Nephron progenitor cell (in vitro differentiated cells): ENCODE results near the gene TFDP2.
A peak's percentile ranks its signal among the peaks of the same experiment; 100 is the strongest.
"Not testable (repeated sequence)": the region's sequence is repeated elsewhere in the genome, so short reads cannot be mapped to it uniquely, and the experiment has no call there.

Source experiments
- DNase-seq: peaks from one replicate; pipeline ENCODE4 v3.0.0; 2021
- H3K27ac Mint-ChIP-seq: 2 replicates; pipeline ENCODE4 v1.8.0; 2021; ENCODE audit warnings: mild to moderate bottlenecking, moderate library complexity, mixed read lengths
- H3K27me3 Mint-ChIP-seq: 2 replicates; pipeline ENCODE4 v1.8.0; 2021; ENCODE audit warnings: mild to moderate bottlenecking, low read depth, mixed read lengths; ENCODE audit not compliant: poor library complexity
- H3K36me3 Mint-ChIP-seq: 2 replicates; pipeline ENCODE4 v1.8.0; 2021; ENCODE audit warnings: low read depth, mixed read lengths
- H3K4me1 Mint-ChIP-seq: 2 replicates; pipeline ENCODE4 v1.8.0; 2021; ENCODE audit warnings: mixed read lengths
- H3K4me3 Mint-ChIP-seq: 2 replicates; pipeline ENCODE4 v1.8.0; 2021; ENCODE audit warnings: mild to moderate bottlenecking, moderate library complexity, mixed read lengths
- H3K9me3 Mint-ChIP-seq: 2 replicates; pipeline ENCODE4 v1.8.0; 2021; ENCODE audit warnings: mild to moderate bottlenecking, moderate library complexity, mixed read lengths
- TF ChIP-seq, protein P1 (sequence below): fragments of 200-600 bp; sonication (generic); IDR thresholded peaks from 2 replicates; pipeline ENCODE4 v1.5.0; 2021; ENCODE audit warnings: antibody characterized with exemption

TFDP2 gene

DNA sequence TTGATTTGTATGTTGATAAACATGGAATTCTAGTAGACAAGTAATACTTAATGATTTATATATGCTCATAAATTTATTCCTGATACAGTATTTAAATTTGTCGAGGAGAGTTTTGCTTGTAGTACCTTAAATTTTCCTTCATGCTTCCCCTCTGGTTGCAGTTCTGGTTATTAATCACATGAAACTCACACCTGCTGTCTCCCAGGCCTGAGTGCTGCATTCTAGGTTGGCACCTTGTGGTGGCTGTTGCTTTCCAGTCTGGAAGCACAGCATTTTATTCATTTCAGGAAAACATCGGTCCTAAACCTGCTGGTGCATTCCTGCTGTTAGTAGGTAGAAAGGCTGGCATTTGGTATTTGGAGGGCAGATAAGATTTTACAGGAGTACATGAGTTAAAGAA, 228.0 kb downstream of the TFDP2 start:
- no peaks in the 10 kb centered on the region for H3K9me3 Mint-ChIP-seq
- H3K36me3 Mint-ChIP-seq: peaks cover 82% of the 10 kb centered on the region
- peaks cover 3% of the 10 kb centered on the region for H3K27me3 Mint-ChIP-seq
- TF ChIP-seq, protein P1, sequence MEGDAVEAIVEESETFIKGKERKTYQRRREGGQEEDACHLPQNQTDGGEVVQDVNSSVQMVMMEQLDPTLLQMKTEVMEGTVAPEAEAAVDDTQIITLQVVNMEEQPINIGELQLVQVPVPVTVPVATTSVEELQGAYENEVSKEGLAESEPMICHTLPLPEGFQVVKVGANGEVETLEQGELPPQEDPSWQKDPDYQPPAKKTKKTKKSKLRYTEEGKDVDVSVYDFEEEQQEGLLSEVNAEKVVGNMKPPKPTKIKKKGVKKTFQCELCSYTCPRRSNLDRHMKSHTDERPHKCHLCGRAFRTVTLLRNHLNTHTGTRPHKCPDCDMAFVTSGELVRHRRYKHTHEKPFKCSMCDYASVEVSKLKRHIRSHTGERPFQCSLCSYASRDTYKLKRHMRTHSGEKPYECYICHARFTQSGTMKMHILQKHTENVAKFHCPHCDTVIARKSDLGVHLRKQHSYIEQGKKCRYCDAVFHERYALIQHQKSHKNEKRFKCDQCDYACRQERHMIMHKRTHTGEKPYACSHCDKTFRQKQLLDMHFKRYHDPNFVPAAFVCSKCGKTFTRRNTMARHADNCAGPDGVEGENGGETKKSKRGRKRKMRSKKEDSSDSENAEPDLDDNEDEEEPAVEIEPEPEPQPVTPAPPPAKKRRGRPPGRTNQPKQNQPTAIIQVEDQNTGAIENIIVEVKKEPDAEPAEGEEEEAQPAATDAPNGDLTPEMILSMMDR: no peak
- no peak overlapping the region for H3K27ac Mint-ChIP-seq
- DNase-seq: no peak
- H3K4me3 Mint-ChIP-seq: no peak overlapping the region
- no peaks in the 10 kb centered on the region for H3K4me1 Mint-ChIP-seq

GRCh38 chr3:141920701-141921100, 228.6 kb downstream of the TFDP2 start:
- no peaks in the 10 kb centered on the region for H3K9me3 Mint-ChIP-seq
- DNase-seq: no peak
- H3K36me3 Mint-ChIP-seq: peaks cover 84% of the 10 kb centered on the region
- H3K4me3 Mint-ChIP-seq: no peak overlapping the region
- no peak overlapping the region for H3K27ac Mint-ChIP-seq
- TF ChIP-seq, protein P1: no peak
- H3K4me1 Mint-ChIP-seq: no peaks in the 10 kb centered on the region
- peaks cover 2% of the 10 kb centered on the region for H3K27me3 Mint-ChIP-seq

DNA sequence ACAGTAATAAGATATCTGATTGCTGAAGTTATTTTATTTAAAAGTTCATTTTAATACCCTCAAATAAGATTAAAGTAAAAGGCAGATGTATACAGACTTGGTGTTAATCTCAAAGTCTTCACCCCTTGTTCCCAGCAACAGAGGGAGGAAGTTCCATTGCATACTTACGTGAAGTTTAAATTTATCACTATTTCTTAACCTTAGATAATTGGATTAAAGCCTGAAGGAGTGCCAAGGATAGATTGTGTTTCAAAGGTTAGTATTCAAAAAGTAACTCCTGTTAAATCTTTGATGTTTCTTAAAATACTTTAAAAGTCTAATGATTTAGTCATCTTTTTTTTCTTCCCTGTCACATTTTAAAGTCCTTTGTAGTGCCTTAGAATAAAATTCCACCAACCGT, 233.6 kb downstream of the TFDP2 start:
- TF ChIP-seq, protein P1: no peak
- Mint-ChIP-seq H3K27me3 (no peaks in the 10 kb centered on the region), H3K36me3 (peaks cover 87% of the 10 kb centered on the region), H3K4me1 (no peaks in the 10 kb centered on the region), H3K9me3 (peaks cover 7% of the 10 kb centered on the region), H3K4me3 (no peak overlapping the region), H3K27ac (no peak overlapping the region)
- no peak for DNase-seq

GRCh38 chr3:141915016-141915415, 234.3 kb downstream of the TFDP2 start:
- peaks cover 85% of the 10 kb centered on the region for H3K36me3 Mint-ChIP-seq
- H3K27ac Mint-ChIP-seq: no peak overlapping the region

GRCh38 chr3:141914311-141914710, 235.0 kb downstream of the TFDP2 start:
- Mint-ChIP-seq H3K4me1 (no peaks in the 10 kb centered on the region), H3K36me3 (peaks cover 84% of the 10 kb centered on the region), H3K9me3 (peaks cover 7% of the 10 kb centered on the region), H3K27me3 (no peaks in the 10 kb centered on the region), H3K4me3 (no peak overlapping the region), H3K27ac (no peak overlapping the region)
- no peak for DNase-seq
- TF ChIP-seq, protein P1: no peak

More at GRCh38 chr3:141915016-141915415, 234.3 kb downstream of the TFDP2 start:
- TF ChIP-seq, protein P1: no peak
- no peak for DNase-seq
- no peak overlapping the region for H3K4me3 Mint-ChIP-seq
- no peaks in the 10 kb centered on the region for H3K27me3 Mint-ChIP-seq
- H3K4me1 Mint-ChIP-seq: no peaks in the 10 kb centered on the region
- H3K9me3 Mint-ChIP-seq: peaks cover 7% of the 10 kb centered on the region

GRCh38 chr3:141913150-141913811, 236.1 kb downstream of the TFDP2 start:
- H3K27ac Mint-ChIP-seq: no peak overlapping the region
- H3K4me1 Mint-ChIP-seq: no peaks in the 10 kb centered on the region
- DNase-seq: peak; percentile 13
- H3K9me3 Mint-ChIP-seq: peaks cover 7% of the 10 kb centered on the region
- H3K4me3 Mint-ChIP-seq: no peak overlapping the region
- H3K27me3 Mint-ChIP-seq: no peaks in the 10 kb centered on the region
- peaks cover 84% of the 10 kb centered on the region for H3K36me3 Mint-ChIP-seq
- TF ChIP-seq, protein P1: peak; percentile 46

DNA sequence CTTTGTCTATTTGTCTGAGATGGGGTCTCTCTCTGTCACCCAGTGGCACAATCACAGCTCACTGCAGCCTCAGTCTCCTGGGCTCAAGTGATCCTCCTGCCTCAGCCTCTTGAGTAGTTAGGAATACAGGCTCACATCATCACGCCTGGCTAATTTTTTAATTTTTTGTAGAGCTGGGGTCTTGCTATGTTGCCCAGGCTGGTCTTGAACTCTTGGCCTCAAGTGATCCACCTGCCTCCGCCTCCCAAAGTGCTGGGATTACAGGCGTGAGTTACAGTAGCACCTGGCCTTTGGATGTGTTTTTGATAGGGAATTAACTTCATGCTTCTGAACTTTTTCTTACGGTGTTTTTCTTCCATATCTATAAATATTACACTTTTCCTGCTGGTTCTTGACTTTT, 239.4 kb downstream of the TFDP2 start:
- DNase-seq, H3K27ac Mint-ChIP-seq, H3K4me1 Mint-ChIP-seq, H3K4me3 Mint-ChIP-seq, H3K27me3 Mint-ChIP-seq, H3K9me3 Mint-ChIP-seq: not testable (repeated sequence)
- peaks cover 72% of the 10 kb centered on the region for H3K36me3 Mint-ChIP-seq
